GM23248 (cell line): ENCODE data around the gene ARID4B.

ENCODE experiments used
- EZH2 ChIP-seq: fragments of 200-600 bp; sonication (generic); IDR thresholded peaks from 2 replicates; pipeline ENCODE4 v1.6.1; 2018; ENCODE audit warnings: antibody characterized with exemption, mild to moderate bottlenecking; ENCODE audit not compliant: insufficient read depth, poor library complexity, severe bottlenecking
- EZH2phosphoT487 ChIP-seq: fragments of 200-600 bp; sonication (generic); IDR thresholded peaks from 2 replicates; pipeline ENCODE4 v1.6.1; 2018; ENCODE audit warnings: antibody characterized with exemption, moderate library complexity, mild to moderate bottlenecking, low read depth; ENCODE audit not compliant: insufficient read depth

GRCh38 chr1:235369802-235370201, 41.8 kb upstream of the ARID4B start:
- TF ChIP-seq EZH2 (no peak), EZH2phosphoT487 (no peak)
